GM10248 (cell line): ENCODE measurements around the gene ARSA.

Source experiments
- CTCF ChIA-PET: fragments of 300-600 bp; sonication (Branson Sonifier 250); formaldehyde crosslinking; extraction: SDS; loops from one replicate; lab custom pipeline; 2021; ENCODE audit warnings: antibody characterized with exemption; lab: Yijun Ruan, JAX
- POLR2A ChIA-PET: fragments of 350-650 bp; sonication (Branson Sonifier 250); formaldehyde crosslinking; extraction: SDS; loops from one replicate; lab custom pipeline; 2020; ENCODE audit warnings: antibody characterized with exemption; lab: Yijun Ruan, JAX
- DNase-seq: peaks from one replicate; pipeline ENCODE4 v3.0.0; 2012; ENCODE audit errors: extremely low spot score
- CTCF ChIP-seq: IDR thresholded peaks from 2 replicates; pipeline ENCODE4 v1.5.1; 2012; ENCODE audit warnings: mild to moderate bottlenecking, low read depth; ENCODE audit errors: extremely low read depth, missing control alignments, control extremely low read depth

ARSA gene

GRCh38 chr22:50604256-50605001, 23.5 kb downstream of the ARSA start:
- CTCF ChIA-PET, result interaction anchor here (2.1 kb wide), 1 partner anchor 17 kb away, joined by 5 read pairs; no protein-coding TSS in a partner anchor
- POLR2A ChIA-PET, result no interaction called here

GRCh38 chr22:50603511-50604255, 24.3 kb downstream of the ARSA start:
- DNase-seq, result no peak
- ChIA-PET POLR2A (no interaction called here), CTCF (interaction anchor here (2.1 kb wide), 1 partner anchor 17 kb away, joined by 5 read pairs; no protein-coding TSS in a partner anchor)
- TF ChIP-seq CTCF, result no peak

More at GRCh38 chr22:50604256-50605001, 23.5 kb downstream of the ARSA start:
- no peak for DNase-seq
- TF ChIP-seq CTCF, result no peak

GRCh38 chr22:50602338-50602700, 25.6 kb downstream of the ARSA start:
- CTCF ChIA-PET, result interaction anchor here (1.5 to 2.1 kb wide), 2 partner anchors 19 to 76 kb away, joined by 3 to 5 read pairs; partner anchors contain the start of gene SCO2
- POLR2A ChIA-PET, result no interaction called here
- no peak for DNase-seq
- TF ChIP-seq CTCF, result no peak

- no peak for DNase-seq
- CTCF ChIA-PET, result interaction anchor here (1.5 kb wide), 1 partner anchor 76 kb away, joined by 3 read pairs; the partner anchor contains the start of gene SCO2
- no peak for TF ChIP-seq CTCF
- POLR2A ChIA-PET, result no interaction called here
Measured at GRCh38 chr22:50601669-50602337, 26.1 kb downstream of the ARSA start.

- POLR2A ChIA-PET, result no interaction called here
Measured at GRCh38 chr22:50600967-50601668, 26.8 kb downstream of the ARSA start.

More at GRCh38 chr22:50600967-50601668, 26.8 kb downstream of the ARSA start:
- no peak for DNase-seq
- CTCF ChIA-PET, result interaction anchor here (1.5 kb wide), 1 partner anchor 75 kb away, joined by 3 read pairs; the partner anchor contains the start of gene SCO2
- no peak for TF ChIP-seq CTCF
